Measurements from ENCODE around the gene IGF2R.

- TF ChIP-seq CTCF (IDR thresholded peaks at IDR 0.05) (no peak), POLR2A (IDR thresholded peaks at IDR 0.05) (no peak), POLR2AphosphoS5 (IDR thresholded peaks at IDR 0.05) (no peak)
Observed at GRCh38 chr6:160085226-160085625, 116.3 kb downstream of the IGF2R start.

Data from stomach (tissue), 4 donors.